Measurements from ENCODE around the gene LRIG2. TPM values are rescaled to one million over a fixed set of nuclear protein-coding genes. Genes with fewer than 3 reads are reported as not detected.
A peak's percentile ranks its signal among the peaks of the same experiment; 100 is the strongest.

Gene LRIG2
- total and polyA plus RNA-seq, 3 donors from 2014 or later, result 10.6 to 27.7 (median 26.0) TPM

GRCh38 chr1:113106910-113107309 lies 33.9 kb downstream of the LRIG2 start:
- H3K36me3 ChIP-seq (ENCODE audit: low read depth, missing control alignments), result no peaks in the 10 kb centered on the region

GRCh38 chr1:113109908-113110554 lies 37.0 kb downstream of the LRIG2 start:
- 58% methylated on average over 5 of the region's 5 CpGs for WGBS, 2 donors
- Histone ChIP-seq H3K4me1 (no peaks in the 10 kb centered on the region), H3K9me3 (no peaks in the 10 kb centered on the region), H3K27me3 (no peaks in the 10 kb centered on the region), H3K36me3 (ENCODE audit: low read depth, missing control alignments) (no peaks in the 10 kb centered on the region), H3K27ac (no peak overlapping the region), H3K4me3 (no peak overlapping the region)
- peak; percentile 43 for DNase-seq
- intact Hi-C loops (cut with DNase I; ENCODE audit: low total_unique reads), result no loop called here
- no peak for TF ChIP-seq CTCF (IDR thresholded peaks at IDR 0.05)
- TF ChIP-seq POLR2A (IDR thresholded peaks at IDR 0.05), result no peak

More at GRCh38 chr1:113106910-113107309, 33.9 kb downstream of the LRIG2 start:
- TF ChIP-seq POLR2A (IDR thresholded peaks at IDR 0.05) (no peak), CTCF (IDR thresholded peaks at IDR 0.05) (no peak)
- 86 to 92% methylated on average over 2 of the region's 2 CpGs for WGBS, 2 donors
- intact Hi-C loops (cut with DNase I; ENCODE audit: low total_unique reads), result no loop called here
- Histone ChIP-seq H3K27me3 (no peaks in the 10 kb centered on the region), H3K4me1 (no peaks in the 10 kb centered on the region), H3K9me3 (no peaks in the 10 kb centered on the region), H3K4me3 (no peak overlapping the region), H3K27ac (no peak overlapping the region)
- DNase-seq, result no peak

- H3K27me3 ChIP-seq, result no peaks in the 10 kb centered on the region
- H3K4me1 ChIP-seq, result no peaks in the 10 kb centered on the region
- intact Hi-C loops (cut with DNase I; ENCODE audit: low total_unique reads), result no loop called here
- TF ChIP-seq CTCF (IDR thresholded peaks at IDR 0.05) (no peak), POLR2A (IDR thresholded peaks at IDR 0.05) (no peak)
- no peak for DNase-seq
- H3K4me3 ChIP-seq, result no peak overlapping the region
- H3K27ac ChIP-seq, result no peak overlapping the region
- no peaks in the 10 kb centered on the region for H3K9me3 ChIP-seq
- H3K36me3 ChIP-seq (ENCODE audit: low read depth, missing control alignments), result no peaks in the 10 kb centered on the region
Observed at GRCh38 chr1:113118266-113118665, 45.3 kb downstream of the LRIG2 start.

GRCh38 chr1:113123737-113124136 lies 50.7 kb downstream of the LRIG2 start:
- peaks cover 14% of the 10 kb centered on the region for H3K4me1 ChIP-seq
- H3K4me3 ChIP-seq, result no peak overlapping the region
- no peaks in the 10 kb centered on the region for H3K36me3 ChIP-seq (ENCODE audit: low read depth, missing control alignments)
- no peaks in the 10 kb centered on the region for H3K27me3 ChIP-seq
- 81 to 93% methylated on average over 3 of the region's 3 CpGs for WGBS, 2 donors
- no peaks in the 10 kb centered on the region for H3K9me3 ChIP-seq
- no peak for DNase-seq
- intact Hi-C loops (cut with DNase I; ENCODE audit: low total_unique reads), result no loop called here
- H3K27ac ChIP-seq, result no peak overlapping the region
- TF ChIP-seq POLR2A (IDR thresholded peaks at IDR 0.05) (no peak), CTCF (IDR thresholded peaks at IDR 0.05) (no peak)

GRCh38 chr1:113124366-113124765 lies 51.4 kb downstream of the LRIG2 start:
- peak; percentile 20 for DNase-seq
- WGBS, 2 donors, result 11 to 44% methylated on average over 1 of the region's 1 CpG
- Histone ChIP-seq H3K36me3 (ENCODE audit: low read depth, missing control alignments) (no peaks in the 10 kb centered on the region), H3K4me3 (no peak overlapping the region), H3K27me3 (no peaks in the 10 kb centered on the region), H3K9me3 (no peaks in the 10 kb centered on the region), H3K4me1 (peaks cover 14% of the 10 kb centered on the region), H3K27ac (no peak overlapping the region)
- no peak for TF ChIP-seq CTCF (IDR thresholded peaks at IDR 0.05)
- TF ChIP-seq POLR2A (IDR thresholded peaks at IDR 0.05), result no peak
- intact Hi-C loops (cut with DNase I; ENCODE audit: low total_unique reads), result no loop called here

Data from testis (tissue), 3 donors.